ES-I3 (cell line): ENCODE measurements around the gene BCAN.
"Not testable (repeated sequence)": the region's sequence is repeated elsewhere in the genome, so short reads cannot be mapped to it uniquely, and the experiment has no call there.

Experiments
- H3K36me3 ChIP-seq: 2 replicates; pipeline ENCODE4 v1.6.1; 2013; ENCODE audit warnings: mild to moderate bottlenecking, low read length, control low read depth, moderate library complexity; ENCODE audit not compliant: insufficient read depth
- H3K4me1 ChIP-seq: 2 replicates; pipeline ENCODE4 v1.6.1; 2013; ENCODE audit warnings: mild to moderate bottlenecking, control low read depth, low read length; ENCODE audit not compliant: insufficient read depth
- H3K9ac ChIP-seq: 2 replicates; pipeline ENCODE4 v1.6.1; 2013; ENCODE audit warnings: low read depth, mild to moderate bottlenecking, low read length, moderate library complexity
- H3K9me3 ChIP-seq: 2 replicates; pipeline ENCODE4 v1.6.1; 2013; ENCODE audit warnings: mild to moderate bottlenecking, low read length, moderate library complexity; ENCODE audit not compliant: control insufficient read depth, insufficient read depth

The BCAN gene

DNA sequence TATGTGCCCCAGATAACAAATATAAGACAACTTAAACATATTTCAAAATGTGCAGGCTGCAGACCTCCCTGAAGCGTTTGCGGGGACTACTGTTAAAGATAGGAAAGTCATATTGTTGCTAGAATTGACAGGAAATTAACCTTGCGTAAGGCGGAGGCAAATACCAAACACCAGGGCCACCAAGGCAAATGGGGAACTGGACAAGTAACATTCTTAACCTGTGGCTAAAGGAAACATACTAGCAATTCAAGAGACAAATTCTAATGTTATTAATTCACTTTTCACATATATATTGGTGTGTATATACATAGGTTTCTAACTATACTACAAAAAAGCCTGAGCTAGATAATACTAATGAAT is 15.9 kb upstream of the BCAN start:
- H3K4me1 ChIP-seq = no peaks in the 10 kb centered on the region; the same call in 1 of the 2 replicates
- H3K9ac ChIP-seq = no peak overlapping the region
- no peaks in the 10 kb centered on the region for H3K36me3 ChIP-seq
- H3K9me3 ChIP-seq = no peaks in the 10 kb centered on the region

GRCh38 chr1:156627313-156627880 is 14.5 kb upstream of the BCAN start:
- H3K9ac ChIP-seq = no peak overlapping the region

DNA sequence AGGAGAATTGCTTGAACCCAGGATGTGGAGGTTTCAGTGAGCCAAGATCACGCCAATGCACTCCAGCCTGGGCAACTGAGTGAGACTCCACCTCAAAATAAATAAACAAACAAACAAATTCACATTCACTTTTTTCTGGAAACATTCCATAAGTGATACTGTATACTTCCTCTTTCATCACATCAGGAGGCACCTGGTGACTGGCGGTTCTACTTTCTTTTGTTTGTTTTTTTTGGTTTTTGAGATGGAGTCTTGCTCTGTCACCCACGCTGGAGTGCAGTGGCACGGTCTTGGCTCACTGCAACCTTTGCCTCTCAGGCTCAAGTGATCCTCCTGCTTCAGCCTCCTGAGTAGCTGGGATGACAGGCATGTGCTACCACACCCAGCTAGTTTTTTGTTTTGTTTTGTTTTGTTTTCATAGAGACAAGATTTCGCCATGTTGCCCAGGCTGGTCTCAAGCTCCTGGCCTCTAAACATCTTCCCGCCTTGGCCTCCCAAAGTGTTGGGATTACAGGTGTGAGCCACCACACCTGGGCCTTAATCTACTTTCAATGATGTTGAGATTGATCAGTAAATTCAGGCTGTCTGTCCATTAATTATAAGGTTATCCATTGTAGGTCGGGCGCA is 12.0 kb upstream of the BCAN start:
- Histone ChIP-seq H3K9me3 (no peaks in the 10 kb centered on the region), H3K4me1 (no peaks in the 10 kb centered on the region; the same call in 1 of the 2 replicates), H3K9ac (no peak overlapping the region), H3K36me3 (no peaks in the 10 kb centered on the region)

More at GRCh38 chr1:156627313-156627880, 14.5 kb upstream of the BCAN start:
- Histone ChIP-seq H3K36me3 (no peaks in the 10 kb centered on the region), H3K4me1 (no peaks in the 10 kb centered on the region; the same call in 1 of the 2 replicates), H3K9me3 (no peaks in the 10 kb centered on the region)

DNA sequence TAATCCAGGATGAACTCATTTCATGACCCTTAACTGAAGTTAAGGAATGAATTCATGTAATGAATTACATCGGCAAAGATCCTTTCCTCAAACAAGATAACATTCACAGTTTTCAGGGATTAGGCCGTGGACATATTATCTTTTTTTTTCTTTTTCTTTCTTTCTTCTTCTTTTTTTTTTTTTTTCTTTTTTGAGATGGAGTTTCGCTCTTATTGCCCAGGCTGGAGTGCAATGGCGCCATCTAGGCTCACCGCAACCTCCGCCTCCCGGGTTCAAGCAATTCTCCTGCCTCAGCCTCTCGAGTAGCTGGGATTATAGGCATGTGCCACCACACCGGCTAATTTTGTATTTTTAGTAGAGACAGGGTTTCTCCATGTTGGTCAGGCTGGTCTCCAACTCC is 10.8 kb upstream of the BCAN start:
- not testable (repeated sequence) for H3K4me1 ChIP-seq, H3K9ac ChIP-seq, H3K9me3 ChIP-seq, H3K36me3 ChIP-seq

DNA sequence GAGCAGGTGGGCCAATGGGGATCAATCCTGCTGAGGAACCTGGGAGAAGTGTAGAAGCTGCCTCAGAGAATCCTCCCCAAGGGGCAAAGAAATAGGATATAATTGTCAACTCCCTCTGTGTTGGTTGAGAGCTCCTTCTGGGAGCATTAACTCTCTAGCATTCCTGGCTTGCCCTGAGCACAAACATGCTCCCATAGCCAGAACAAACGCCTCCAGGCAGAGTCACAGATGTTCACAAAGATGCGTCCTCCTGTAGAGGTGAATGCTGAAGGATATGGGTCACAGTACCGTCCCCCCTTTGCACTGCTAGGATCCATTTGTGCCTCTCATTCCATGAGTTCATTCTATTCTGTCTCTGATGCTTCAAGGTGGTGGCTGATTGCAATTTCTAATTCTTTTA is 9.6 kb upstream of the BCAN start:
- Histone ChIP-seq H3K9ac (no peak overlapping the region), H3K9me3 (no peaks in the 10 kb centered on the region), H3K36me3 (no peaks in the 10 kb centered on the region), H3K4me1 (no peaks in the 10 kb centered on the region)

DNA sequence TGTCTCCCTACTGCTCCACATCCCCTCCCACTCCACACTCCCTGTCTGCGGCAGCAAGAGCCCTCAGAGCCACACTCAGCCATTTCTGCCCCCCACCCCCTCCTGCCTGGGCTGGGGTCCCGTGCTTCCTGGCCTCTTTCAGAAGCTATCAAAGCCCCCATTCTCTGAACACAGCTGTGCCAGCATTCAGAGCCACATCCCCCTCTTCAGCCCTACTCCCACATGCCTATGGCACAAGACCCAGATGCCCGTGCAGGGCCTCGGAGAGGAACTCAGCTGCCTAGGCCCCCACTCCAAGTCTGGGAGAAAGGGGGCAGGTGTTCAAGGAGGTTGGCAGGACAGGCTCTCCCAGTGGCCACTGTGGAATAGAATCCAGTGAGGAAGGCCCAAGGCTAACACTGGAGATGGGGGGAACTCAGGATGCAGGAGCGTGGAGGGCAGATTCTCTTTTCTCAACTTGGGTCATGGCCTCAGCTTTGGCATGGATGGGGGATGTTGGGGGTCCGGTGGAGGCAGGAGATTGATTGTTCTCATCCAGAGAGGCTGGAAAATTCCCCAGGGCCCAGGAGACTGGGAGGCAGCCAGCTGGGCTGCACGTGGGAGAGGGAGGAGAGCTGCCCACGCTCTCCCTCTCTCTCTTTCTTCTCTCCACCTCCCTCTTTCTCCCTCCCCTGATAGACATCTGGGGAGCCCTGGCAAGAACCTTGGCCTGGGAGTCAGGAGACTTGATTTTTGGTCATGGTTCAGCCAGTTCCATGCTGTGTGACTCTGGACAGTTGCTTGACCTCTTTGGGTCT is 3.5 kb upstream of the BCAN start:
- Histone ChIP-seq H3K9me3 (no peaks in the 10 kb centered on the region), H3K9ac (no peak overlapping the region), H3K4me1 (peaks cover 14% of the 10 kb centered on the region), H3K36me3 (no peaks in the 10 kb centered on the region)

DNA sequence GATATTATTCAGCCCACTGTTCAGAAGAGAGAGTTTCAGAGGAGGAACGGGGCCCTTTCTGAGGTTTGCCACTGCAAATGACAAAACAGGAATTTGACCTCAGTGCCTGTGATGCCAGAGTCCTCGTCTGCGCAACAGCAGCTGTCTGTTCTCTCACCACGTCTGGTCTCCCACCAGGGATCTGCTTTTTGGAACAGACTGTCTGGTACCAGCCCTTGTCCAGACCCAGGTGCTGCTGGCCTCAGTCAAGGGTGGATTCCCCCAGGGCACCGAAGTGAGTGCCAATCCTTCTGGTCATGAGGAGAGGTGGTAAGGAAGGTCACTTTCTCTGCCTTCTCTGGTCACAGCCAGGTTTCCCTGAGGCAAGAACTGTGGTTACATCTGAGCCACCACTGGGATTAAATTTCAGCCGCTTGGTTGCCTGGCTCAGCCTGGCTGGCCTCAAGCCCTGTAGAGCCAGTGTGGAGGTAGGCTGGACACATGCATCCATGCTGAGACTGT is 2.3 kb upstream of the BCAN start:
- Histone ChIP-seq H3K36me3 (no peaks in the 10 kb centered on the region), H3K4me1 (peaks cover 14% of the 10 kb centered on the region), H3K9ac (no peak overlapping the region), H3K9me3 (no peaks in the 10 kb centered on the region)

GRCh38 chr1:156640842-156641706 is 843 bp upstream of the BCAN start:
- Histone ChIP-seq H3K9me3 (no peaks in the 10 kb centered on the region), H3K4me1 (peaks cover 14% of the 10 kb centered on the region), H3K9ac (peak overlapping the region; percentile 49; the same call in 1 of the 2 replicates), H3K36me3 (no peaks in the 10 kb centered on the region)

DNA sequence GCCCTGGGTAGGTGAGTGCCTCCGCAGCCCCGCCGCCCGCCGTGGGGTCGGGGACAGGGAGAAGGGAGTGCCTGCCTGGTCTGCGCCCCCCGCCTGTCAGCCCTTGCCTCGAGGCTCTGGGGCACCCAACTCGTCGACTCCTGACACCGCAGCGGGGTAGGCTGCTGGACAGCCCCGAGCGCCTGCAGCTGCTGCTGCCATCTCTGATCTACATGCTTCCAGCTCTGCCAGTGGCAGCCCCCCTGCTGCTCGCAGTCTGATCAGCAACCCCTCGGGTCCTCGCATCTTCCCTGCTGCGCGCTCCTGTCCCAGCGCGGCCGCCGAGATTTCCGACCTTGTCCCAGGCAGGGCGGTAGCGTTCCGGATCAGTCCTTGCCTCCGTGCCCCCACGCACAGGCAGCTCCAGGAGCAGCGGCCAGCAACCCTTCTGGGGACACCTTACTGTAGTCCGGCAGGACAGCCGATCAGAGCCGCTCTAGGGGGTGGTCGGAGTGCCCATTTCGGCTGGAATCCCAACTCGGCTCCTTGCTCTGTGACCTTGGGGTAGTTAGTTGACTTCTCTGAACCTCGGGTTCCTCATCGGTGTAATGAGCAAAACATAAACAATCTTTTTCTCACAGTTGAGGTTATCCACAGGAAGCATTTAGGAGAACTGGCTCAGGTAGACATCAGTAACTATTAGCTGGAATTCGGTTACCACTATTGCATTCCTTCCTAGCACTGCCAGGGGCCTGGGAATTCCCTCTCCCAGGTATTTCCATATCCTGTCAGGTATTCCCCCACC is 540 bp downstream of the BCAN start:
- Histone ChIP-seq H3K4me1 (peaks cover 16% of the 10 kb centered on the region), H3K9ac (peak overlapping the region; percentile 56; the same call in 1 of the 2 replicates)

DNA sequence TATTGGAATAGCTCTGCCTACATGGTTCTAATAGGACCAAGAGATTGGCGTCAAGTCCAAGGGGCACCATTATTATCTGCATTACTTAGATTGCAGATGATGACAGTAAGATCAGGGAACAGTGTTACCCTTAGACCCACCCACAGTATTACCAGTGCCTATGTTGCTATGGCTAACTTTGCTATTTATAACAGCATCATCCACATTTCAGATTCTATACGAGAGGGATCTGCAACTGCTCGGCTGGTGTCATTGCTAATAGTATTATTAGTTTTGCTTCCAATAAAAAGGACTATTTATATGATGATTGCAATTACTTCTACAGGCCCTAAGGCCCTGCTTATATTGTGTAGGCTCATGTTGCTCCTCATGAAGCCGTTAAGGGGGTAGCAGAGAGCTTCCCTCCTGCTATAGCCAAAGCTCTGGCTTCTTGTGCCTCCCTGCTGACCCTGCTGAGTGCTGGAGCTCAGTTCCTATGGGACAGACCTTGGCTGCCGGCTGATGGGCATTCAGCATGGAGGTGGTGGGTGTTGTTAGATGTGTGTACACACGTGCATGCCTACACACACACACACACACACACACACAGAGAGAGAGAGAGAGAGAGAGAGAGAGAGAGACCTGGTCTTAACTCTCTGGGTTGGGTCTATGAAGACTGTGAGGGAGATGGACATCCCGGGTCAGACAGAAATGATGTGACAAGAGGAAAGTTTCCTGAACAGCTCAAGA is 1.3 kb downstream of the BCAN start:
- Histone ChIP-seq H3K4me1 (peaks cover 16% of the 10 kb centered on the region), H3K9me3 (no peaks in the 10 kb centered on the region), H3K9ac (no peak overlapping the region), H3K36me3 (no peaks in the 10 kb centered on the region)

More for the DNA sequence above, 540 bp downstream of the BCAN start:
- H3K36me3 ChIP-seq = no peaks in the 10 kb centered on the region
- H3K9me3 ChIP-seq = no peaks in the 10 kb centered on the region

DNA sequence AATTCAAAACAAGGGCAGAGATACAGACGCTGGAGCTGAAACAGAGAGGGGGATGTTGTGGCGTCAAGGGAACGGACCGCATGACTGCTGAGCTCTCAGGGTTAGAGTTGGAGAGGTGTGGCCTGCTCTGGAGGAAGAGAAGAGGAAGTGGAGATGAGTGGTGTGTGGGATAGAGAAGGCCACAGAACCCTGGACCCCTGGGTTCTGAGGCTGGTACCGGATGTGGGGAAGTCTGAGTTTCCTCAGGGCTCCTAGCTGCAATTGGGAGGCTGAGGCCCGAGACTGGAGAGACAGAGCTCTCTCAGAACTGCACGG is 1.8 kb downstream of the BCAN start:
- H3K4me1 ChIP-seq = peaks cover 17% of the 10 kb centered on the region
- H3K9me3 ChIP-seq = no peaks in the 10 kb centered on the region
- no peaks in the 10 kb centered on the region for H3K36me3 ChIP-seq
- H3K9ac ChIP-seq = no peak overlapping the region

DNA sequence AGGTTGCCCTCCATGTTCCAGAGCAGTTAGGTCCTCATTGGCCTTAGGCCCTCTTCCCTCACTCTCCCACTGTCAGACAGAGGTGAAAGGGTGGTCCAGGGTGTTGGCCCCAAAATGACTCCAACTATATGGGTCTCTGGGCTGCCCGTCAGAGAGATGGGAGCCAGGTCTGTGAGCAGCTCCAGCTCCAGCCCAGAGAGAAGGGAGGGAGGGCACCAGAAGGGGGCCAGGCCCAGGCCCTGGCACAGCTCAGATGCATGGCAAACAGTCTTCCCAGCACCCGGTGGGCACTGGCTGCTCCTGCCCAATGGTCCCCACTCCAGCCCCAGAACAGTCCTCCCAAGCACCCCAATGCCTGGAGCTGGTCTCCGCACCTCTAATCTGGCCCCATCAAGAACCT is 2.2 kb downstream of the BCAN start:
- no peak overlapping the region for H3K9ac ChIP-seq

DNA sequence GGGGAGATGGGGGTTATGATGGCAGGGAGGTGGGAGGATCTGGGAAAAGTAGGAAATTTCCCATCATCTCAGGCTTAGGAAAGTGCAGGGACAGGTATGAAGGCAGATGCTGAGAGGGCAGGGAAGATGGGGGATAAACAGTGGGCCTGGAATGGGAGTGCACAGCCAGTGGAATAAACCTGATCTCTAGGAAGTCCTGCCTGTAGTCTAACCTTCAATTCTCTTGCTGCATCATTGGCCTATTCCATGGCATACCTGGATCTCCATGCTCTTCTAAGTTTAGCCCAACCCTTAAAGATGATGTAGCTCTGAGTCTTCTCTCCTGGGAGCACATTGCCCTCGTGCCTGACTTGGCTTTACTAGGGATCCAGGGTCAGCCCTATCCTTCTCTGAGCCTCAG is 2.7 kb downstream of the BCAN start:
- Histone ChIP-seq H3K4me1 (peaks cover 17% of the 10 kb centered on the region), H3K9ac (no peak overlapping the region), H3K9me3 (no peaks in the 10 kb centered on the region), H3K36me3 (no peaks in the 10 kb centered on the region)

More for the DNA sequence above, 2.2 kb downstream of the BCAN start:
- peaks cover 19% of the 10 kb centered on the region for H3K4me1 ChIP-seq
- H3K36me3 ChIP-seq = no peaks in the 10 kb centered on the region
- H3K9me3 ChIP-seq = no peaks in the 10 kb centered on the region
